Small intestine (tissue), 7 donors: ENCODE results near the gene GUCY2C. TPM values are rescaled to one million over a fixed set of nuclear protein-coding genes. Genes with fewer than 3 reads are reported as not detected.

ENCODE experiments used
- DNase-seq, 2 donors: peaks; one replicate each; pipeline versions ENCODE4 v3.0.0 to v3.0.0-alpha.2; 2013
- FAIRE-seq: peaks from 2 replicates; lab custom pipeline; 2012; peaks lifted over from hg19 to GRCh38; lab: Jason Lieb, UNC
- H3K27ac ChIP-seq, 3 donors: one replicate each; pipeline ENCODE4 v1.5.1; 2013; ENCODE audit warnings: low read length in 2 of 3, mild to moderate bottlenecking in 2 of 3, control low read depth in 1 of 3, inconsistent platforms in 1 of 3, low read depth in 1 of 3, moderate library complexity in 1 of 3
- H3K27me3 ChIP-seq, 3 donors: one replicate each; pipeline ENCODE4 v1.6.1; 2013; ENCODE audit warnings: low read length in 3 of 3, inconsistent platforms in 1 of 3; ENCODE audit not compliant: control insufficient read depth in 3 of 3, insufficient read depth in 3 of 3
- H3K36me3 ChIP-seq, 3 donors: one replicate each; pipeline ENCODE4 v1.6.1; 2013; ENCODE audit warnings: low read length in 3 of 3, inconsistent platforms in 1 of 3, low read depth in 1 of 3, mild to moderate bottlenecking in 1 of 3, moderate library complexity in 1 of 3; ENCODE audit not compliant: control insufficient read depth in 3 of 3, insufficient read depth in 2 of 3
- H3K4me1 ChIP-seq, 3 donors: one replicate each; pipeline ENCODE4 v1.6.1; 2013; ENCODE audit warnings: low read length in 2 of 3, inconsistent platforms in 1 of 3, low read depth in 1 of 3, mild to moderate bottlenecking in 1 of 3, moderate library complexity in 1 of 3; ENCODE audit not compliant: control insufficient read depth in 3 of 3, insufficient read depth in 2 of 3
- H3K4me3 ChIP-seq, 3 donors: one replicate each; pipeline ENCODE4 v1.5.1; 2013; ENCODE audit warnings: low read length in 3 of 3, control low read depth in 1 of 3, inconsistent platforms in 1 of 3, low read depth in 1 of 3, mild to moderate bottlenecking in 1 of 3, moderate library complexity in 1 of 3
- H3K9me3 ChIP-seq, 2 donors: one replicate each; pipeline ENCODE4 v1.6.1; 2013; ENCODE audit warnings: low read depth in 1 of 2, low read length in 1 of 2; ENCODE audit not compliant: control insufficient read depth in 2 of 2, insufficient read depth in 1 of 2
- WGBS, 3 donors: extraction: QIAGEN DNeasy Blood & Tissue Kit; methylation state at CpG; one replicate each; pipeline ENCODE4 v1.1.7; 2013; 5-methylcytosine and 5-hydroxymethylcytosine counted together
- polyA plus RNA-seq, 4 donors: library from polyadenylated mRNA; stranded (reverse) in 3 of 4; unstranded in 1 of 4; fragments of 200-250 nt in 3 of 4; fragments of 120-200 nt in 1 of 4; gene quantifications; one replicate each; pipeline versions ENCODE4 v1.2.1 to v1.2.3, GENCODE V29; 2013
- donor health status: healthy with polysubstance abuse.
- donor health status: control.
- donor health status: control.
- donor health status: Bipolar disorder and iron deficiency.
- donor health status: healthy.

The GUCY2C gene
- polyA plus RNA-seq, 4 donors, result 34.9 to 105 (median 51.8) TPM

DNA sequence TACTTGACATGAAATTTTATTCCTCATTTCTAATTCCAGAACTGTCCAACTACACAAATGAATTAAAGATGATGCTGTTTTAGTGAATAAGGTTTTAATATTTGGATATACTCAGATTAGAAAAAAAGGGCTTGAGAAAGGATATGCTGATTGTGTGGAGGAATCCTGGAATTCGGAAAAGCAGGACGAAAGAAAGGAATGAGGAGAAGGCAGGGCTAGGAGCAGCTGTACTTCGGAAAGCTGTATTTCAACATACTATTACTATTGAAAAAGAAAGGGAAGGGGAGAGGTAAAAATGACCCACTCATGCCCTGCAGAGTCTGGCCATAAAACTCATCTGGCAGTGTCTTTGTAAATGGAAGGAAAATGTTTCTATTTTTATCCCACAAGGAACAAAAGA, 65.6 kb downstream of the GUCY2C start:
- WGBS, 3 donors, result 59 to 66% (median 60%) methylated on average over 3 of the region's 3 CpGs
- no peak for FAIRE-seq
- peaks cover 4 to 18% (median 11%) of the 10 kb centered on the region in 3 donors for H3K36me3 ChIP-seq

DNA sequence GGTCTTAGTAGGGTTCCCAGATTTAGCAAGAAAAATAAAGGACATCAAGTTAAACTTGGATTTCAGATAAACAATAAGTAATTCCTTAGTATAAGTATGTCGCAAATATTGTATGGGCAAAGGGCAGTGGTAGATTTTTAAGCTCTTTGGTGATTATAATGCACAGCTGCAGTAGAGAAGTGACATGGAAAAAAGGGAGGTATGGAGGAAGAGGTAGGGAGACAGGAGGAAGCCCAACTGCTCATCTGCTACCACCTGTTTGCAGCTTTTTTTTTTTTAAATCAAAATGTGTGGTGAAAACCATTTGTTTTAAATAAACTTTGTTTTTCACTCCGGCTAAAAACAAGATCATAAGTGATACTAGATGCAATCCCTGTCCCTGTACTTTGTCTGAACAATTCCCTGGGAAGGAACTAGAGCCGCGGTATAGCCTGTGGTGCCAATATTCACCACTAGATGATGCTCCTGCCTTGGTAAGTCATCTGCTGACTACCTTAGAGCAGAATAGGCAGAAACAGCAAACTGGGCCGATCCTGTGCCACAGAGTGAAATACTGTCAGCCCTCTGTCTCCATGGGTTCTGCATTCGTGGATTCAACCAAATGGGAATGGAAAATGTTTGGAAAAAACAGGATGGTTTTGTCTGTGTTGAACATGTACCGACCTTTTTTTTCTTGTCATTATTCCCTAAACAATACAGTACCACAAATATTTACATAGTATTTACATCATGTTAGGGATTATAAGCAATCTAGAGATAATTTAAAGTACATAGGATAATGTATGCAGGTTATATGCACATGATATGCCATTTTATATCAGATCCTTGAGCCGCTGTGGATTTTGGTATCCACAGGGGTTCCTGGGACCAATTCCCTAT, 66.3 kb downstream of the GUCY2C start:
- Histone ChIP-seq H3K27me3 (no peaks in the 10 kb centered on the region), H3K27ac (peak overlapping the region in 1 of 3 donors; percentile 44), H3K9me3 (no peaks in the 10 kb centered on the region), H3K4me3 (no peak overlapping the region), H3K4me1 (peaks cover 0 to 23% (median 0%) of the 10 kb centered on the region in 3 donors), H3K36me3 (peaks cover 4 to 18% (median 18%) of the 10 kb centered on the region in 3 donors)
- DNase-seq, result peak; percentile 79 to 89
- no peak for FAIRE-seq
- 23 to 33% (median 28%) methylated on average over 8 of the region's 8 CpGs for WGBS, 3 donors

More for the DNA sequence above, 65.6 kb downstream of the GUCY2C start:
- Histone ChIP-seq H3K27ac (no peak overlapping the region), H3K9me3 (no peaks in the 10 kb centered on the region), H3K27me3 (no peaks in the 10 kb centered on the region), H3K4me1 (peaks cover 0 to 23% (median 0%) of the 10 kb centered on the region in 3 donors), H3K4me3 (no peak overlapping the region)
- no peak for DNase-seq

DNA sequence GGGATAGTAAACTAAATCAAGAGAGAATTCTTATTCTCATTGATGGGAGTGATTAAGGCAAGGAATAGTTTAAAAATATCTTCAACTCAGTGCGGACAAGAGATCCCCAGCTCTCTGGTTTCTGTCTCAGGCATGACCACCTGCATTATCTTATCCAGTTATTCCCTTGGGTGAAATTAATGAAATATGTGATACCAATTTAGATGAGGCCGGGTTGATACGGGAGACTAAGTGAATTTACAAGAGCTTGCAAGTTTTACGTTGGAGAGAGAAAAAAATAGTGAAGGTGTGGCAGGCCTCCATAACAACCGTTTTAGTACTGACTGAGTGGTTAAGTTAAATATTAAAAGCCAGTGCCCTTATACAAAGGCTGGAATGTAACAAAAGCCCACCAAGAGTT, 67.6 kb downstream of the GUCY2C start:
- Histone ChIP-seq H3K36me3 (peaks cover 4 to 22% (median 21%) of the 10 kb centered on the region in 3 donors), H3K4me3 (no peak overlapping the region), H3K27ac (peak overlapping the region in 1 of 3 donors; percentile 44), H3K27me3 (no peaks in the 10 kb centered on the region), H3K4me1 (peaks cover 0 to 23% (median 0%) of the 10 kb centered on the region in 3 donors), H3K9me3 (no peaks in the 10 kb centered on the region)
- FAIRE-seq, result no peak
- DNase-seq, result peak in 1 of 2 donors; percentile 34
- WGBS, 3 donors, result 52 to 69% (median 52%) methylated on average over 5 of the region's 5 CpGs

DNA sequence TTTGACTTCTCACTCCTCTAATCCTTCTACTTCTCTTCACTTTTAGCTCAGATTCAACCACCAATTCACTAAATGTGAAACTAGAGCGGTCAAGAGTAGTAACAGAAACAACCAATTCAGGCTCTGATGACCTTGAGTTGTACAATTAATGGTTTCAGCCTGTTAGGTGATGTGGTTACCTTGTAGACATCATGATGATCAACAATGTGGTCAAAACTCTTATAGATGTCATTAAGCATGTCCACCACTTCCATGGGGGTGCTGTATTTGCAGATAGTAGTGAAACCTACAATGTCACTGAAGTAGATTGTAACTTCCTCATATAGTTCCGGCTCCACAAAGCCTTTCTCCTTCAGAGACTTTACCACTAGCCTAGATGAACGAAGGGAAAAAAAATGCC, 74.6 kb downstream of the GUCY2C start:
- peaks cover 0 to 41% (median 21%) of the 10 kb centered on the region in 3 donors for H3K36me3 ChIP-seq

DNA sequence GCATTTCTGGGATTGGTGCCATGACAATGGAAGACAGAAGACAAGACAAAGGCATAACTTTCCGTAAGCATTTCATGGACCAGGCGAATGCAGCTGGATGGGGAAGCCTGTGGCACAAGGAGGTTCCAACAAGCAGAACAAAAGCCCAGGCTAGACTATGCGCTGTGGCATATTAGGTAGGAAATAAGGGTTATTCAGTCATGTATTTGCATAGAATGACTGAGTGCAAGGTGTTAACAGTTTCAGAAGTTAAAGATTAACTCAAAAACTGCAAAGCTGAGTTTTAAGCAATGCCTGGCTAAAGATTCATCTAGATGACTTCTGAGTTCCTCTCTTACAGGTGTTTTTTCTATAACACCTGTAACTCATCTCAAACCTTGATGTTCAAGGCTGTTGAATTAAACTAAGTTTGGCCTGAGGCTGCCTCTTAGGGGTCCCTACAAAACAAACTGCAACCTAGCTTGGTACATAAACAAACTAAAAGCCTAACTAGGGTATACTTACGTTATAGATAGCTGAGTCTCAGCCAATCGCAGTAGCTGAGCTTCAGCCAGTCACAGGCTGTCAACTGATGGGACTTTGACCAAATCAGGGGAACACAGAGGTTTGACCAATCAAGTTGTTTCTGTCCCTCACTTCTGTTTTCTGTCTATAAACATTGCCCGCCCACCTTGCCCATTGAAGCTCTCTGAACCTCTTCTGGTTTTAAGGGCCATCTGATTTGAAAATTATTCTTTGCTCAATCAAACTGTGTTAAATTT, 76.5 kb downstream of the GUCY2C start:
- Histone ChIP-seq H3K4me3 (no peak overlapping the region), H3K4me1 (peaks cover 0 to 18% (median 6%) of the 10 kb centered on the region in 3 donors), H3K9me3 (no peaks in the 10 kb centered on the region), H3K36me3 (peaks cover 0 to 34% (median 31%) of the 10 kb centered on the region in 3 donors), H3K27ac (peak overlapping the region in 1 of 3 donors; percentile 37), H3K27me3 (no peaks in the 10 kb centered on the region)
- peak; percentile 45 to 69 for DNase-seq
- FAIRE-seq, result no peak
- 63 to 84% (median 68%) methylated on average over 6 of the region's 6 CpGs for WGBS, 3 donors

More for the DNA sequence above, 74.6 kb downstream of the GUCY2C start:
- Histone ChIP-seq H3K9me3 (no peaks in the 10 kb centered on the region), H3K4me1 (peaks cover 0 to 18% (median 6%) of the 10 kb centered on the region in 3 donors), H3K27me3 (no peaks in the 10 kb centered on the region), H3K27ac (no peak overlapping the region), H3K4me3 (no peak overlapping the region)
- WGBS, 3 donors, result 77 to 90% (median 84%) methylated on average over 3 of the region's 3 CpGs
- no peak for FAIRE-seq
- DNase-seq, result no peak

DNA sequence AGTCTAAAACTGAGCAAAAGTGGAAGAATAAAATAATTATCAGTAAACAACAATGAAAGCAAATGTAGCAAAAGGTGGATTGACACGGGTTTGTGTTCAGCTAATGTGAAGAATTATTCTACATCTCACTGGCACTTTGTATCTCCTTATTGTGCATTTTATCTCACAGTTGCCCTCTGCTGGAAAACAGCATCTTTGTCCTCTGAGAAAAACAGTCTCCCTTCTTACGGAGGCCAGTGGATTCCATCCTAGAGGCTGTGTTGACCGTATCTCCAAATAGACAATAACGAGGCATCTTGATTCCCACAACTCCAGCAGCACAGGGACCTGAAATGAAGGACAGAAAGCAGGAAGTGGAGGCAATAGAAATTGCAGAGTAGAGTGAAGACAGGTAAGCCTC, 77.4 kb downstream of the GUCY2C start:
- Histone ChIP-seq H3K9me3 (no peaks in the 10 kb centered on the region), H3K4me3 (no peak overlapping the region), H3K27ac (no peak overlapping the region), H3K36me3 (peaks cover 0 to 33% (median 31%) of the 10 kb centered on the region in 3 donors), H3K4me1 (peaks cover 0 to 18% (median 6%) of the 10 kb centered on the region in 3 donors), H3K27me3 (no peaks in the 10 kb centered on the region)
- DNase-seq, result peak in 1 of 2 donors; percentile 29
- 66 to 81% (median 74%) methylated on average over 4 of the region's 4 CpGs for WGBS, 3 donors
- no peak for FAIRE-seq

DNA sequence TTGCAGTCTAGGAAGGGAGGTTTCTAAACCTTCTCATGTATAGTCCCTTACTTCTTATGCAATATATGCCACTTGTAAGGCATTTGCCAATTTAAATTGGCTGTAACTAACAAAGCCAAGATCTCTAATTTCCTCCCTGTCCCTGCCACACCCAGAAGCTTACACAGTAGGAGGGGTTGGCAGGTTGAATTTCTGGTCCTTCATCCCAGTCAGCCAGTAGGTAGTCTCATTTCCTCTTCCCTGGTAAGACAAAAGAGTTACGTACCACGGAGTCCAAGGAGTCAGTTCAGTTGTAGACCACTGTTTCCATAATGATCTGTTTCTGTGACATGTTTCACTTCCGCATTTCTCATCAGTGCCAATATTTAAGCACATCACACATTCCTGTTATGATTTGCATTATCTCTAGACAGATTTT, 81.7 kb downstream of the GUCY2C start:
- DNase-seq, result no peak
- no peak for FAIRE-seq
- H3K36me3 ChIP-seq, result peaks cover 3 to 40% (median 28%) of the 10 kb centered on the region in 3 donors

DNA sequence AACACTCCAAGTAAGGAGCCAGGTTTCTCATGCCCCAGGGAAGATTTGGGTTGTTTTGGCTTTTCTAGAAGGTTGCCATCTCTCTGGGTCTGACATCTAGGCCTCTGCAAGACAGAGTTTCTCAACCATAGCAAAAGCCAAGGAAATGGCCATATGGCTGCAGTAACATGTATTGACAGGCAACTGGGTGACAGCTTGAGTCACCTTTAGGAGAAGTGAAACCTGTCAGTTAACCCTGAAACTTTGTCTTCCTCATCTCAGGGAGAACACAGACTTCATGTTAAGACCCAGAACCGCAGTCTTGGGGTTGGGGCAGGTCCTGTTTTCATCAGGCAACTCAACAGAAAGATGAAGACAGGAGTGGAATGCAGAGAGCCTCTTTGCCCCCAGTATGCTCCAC, 82.7 kb downstream of the GUCY2C start:
- H3K4me1 ChIP-seq, result no peaks in the 10 kb centered on the region
- H3K27me3 ChIP-seq, result no peaks in the 10 kb centered on the region
- DNase-seq, result no peak
- WGBS, 3 donors, result 69 to 88% (median 75%) methylated on average over 1 of the region's 1 CpG
- FAIRE-seq, result no peak
- peaks cover 0 to 15% of the 10 kb centered on the region in 2 donors for H3K9me3 ChIP-seq
- peaks cover 3 to 36% (median 26%) of the 10 kb centered on the region in 3 donors for H3K36me3 ChIP-seq
- peak overlapping the region in 2 of 3 donors; percentile 27 to 32 for H3K27ac ChIP-seq
- H3K4me3 ChIP-seq, result no peak overlapping the region

More for the DNA sequence above, 81.7 kb downstream of the GUCY2C start:
- peaks cover 0 to 8% (median under 1%) of the 10 kb centered on the region in 3 donors for H3K4me1 ChIP-seq
- H3K27me3 ChIP-seq, result no peaks in the 10 kb centered on the region
- peaks cover 0 to 15% of the 10 kb centered on the region in 2 donors for H3K9me3 ChIP-seq
- 68 to 87% (median 81%) methylated on average over 3 of the region's 3 CpGs for WGBS, 3 donors
- H3K27ac ChIP-seq, result no peak overlapping the region
- H3K4me3 ChIP-seq, result no peak overlapping the region
